DMS153 treated with DMSO at 0.1 percent for 48 hours (cell line): Measurements from ENCODE around the gene DBNL.

ENCODE experiments used
- DNase-seq: peaks from one replicate; lab custom pipeline; 2025; ENCODE audit not compliant: unreplicated experiment; lab: John Stamatoyannopoulos, UW

DBNL gene

DNA sequence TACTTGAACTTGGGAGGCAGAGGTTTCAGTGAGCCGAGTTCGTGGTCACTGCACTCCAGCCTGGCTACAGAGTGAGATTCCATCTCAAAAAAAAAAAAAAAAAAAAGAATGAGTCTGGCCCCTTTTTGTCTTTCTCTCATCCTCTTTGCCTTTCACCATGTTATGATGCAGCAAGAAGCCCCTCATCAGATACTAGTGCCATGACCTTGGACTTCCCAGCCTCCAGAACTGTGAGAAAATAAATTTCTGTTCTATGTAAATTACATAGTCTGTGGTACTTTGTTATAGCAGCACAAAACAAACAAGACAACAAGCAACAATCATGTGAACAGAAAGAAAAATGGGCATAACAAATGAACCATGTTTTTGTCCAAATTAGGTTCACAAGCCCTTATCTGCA lies 2.3 kb upstream of the DBNL start:
- DNase-seq, result no peak

DNA sequence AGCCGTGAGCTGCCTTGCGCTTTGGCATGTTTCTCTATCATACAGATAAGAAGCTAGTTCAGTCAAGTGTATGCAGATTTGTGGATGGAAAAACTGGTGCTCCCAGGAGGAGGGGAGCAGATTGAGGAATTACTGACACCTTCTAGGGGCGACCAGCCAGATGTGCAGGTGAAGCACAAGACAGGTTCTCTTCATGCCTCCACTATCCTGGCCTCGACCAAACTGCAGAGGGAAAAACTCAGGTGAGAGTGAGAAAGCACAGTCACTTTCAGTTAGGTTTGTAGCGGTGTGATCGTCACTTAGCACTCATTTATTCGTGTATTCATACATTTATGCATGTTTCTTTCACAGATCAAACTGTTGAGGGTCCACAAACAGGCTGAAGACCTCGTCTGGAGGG lies 600 bp upstream of the DBNL start:
- no peak for DNase-seq

- DNase-seq, result no peak
Observed at GRCh38 chr7:44045226-44046014, 918 bp downstream of the DBNL start.

- DNase-seq, result no peak
Observed at GRCh38 chr7:44046321-44047061, 2.0 kb downstream of the DBNL start.

GRCh38 chr7:44048031-44048795 lies 3.7 kb downstream of the DBNL start:
- no peak for DNase-seq

- DNase-seq, result no peak
Observed at GRCh38 chr7:44050121-44050914, 5.8 kb downstream of the DBNL start.

DNA sequence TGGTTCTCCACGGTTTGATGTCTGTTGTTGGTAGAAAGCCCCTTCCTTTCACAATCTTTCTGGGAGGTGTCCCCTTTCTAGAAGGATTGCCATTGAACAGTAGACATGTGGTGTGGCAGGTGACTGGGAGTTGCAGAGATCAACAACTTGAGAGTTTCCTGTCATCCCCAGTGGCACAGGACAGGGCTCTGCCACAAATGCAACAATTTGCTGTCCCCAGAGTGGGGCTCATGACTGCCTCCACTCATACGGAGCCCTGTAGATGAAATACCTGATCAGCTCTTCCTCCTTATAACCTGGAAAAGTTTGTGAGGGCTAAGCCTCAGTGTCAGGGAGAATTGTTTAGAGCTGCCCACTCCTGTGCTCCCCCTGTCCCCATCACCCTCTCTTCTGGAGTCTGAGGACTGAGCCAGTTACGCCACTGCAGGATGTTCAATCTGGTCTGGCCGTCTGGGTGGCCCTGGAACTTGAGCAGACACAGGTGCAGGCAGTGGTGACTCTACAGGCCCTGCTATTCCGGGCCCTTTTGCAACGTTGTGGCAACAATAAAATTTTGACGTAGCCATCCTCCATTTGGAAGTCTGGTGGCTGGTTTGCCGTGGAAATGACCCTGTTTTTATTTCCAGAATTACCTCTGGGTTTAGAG lies 6.5 kb downstream of the DBNL start:
- no peak for DNase-seq

- no peak for DNase-seq
Observed at GRCh38 chr7:44051611-44052220, 7.2 kb downstream of the DBNL start.

- no peak for DNase-seq
Observed at GRCh38 chr7:44052771-44053365, 8.4 kb downstream of the DBNL start.

DNA sequence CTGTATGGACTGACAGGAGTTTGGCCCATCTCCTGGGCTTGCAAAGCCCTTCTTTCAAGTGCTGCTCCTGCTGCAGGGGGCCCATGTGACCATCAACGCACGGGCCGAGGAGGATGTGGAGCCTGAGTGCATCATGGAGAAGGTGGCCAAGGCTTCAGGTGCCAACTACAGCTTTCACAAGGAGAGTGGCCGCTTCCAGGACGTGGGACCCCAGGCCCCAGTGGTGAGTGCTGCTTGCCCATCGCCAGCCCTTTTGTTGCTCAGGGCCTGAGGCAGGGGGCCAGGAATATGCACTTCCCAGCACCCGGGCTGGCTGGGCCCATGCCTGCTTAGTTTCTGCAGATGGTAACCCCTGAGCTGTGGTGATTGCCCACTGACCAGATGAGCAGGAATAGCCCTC lies 12.2 kb downstream of the DBNL start:
- no peak for DNase-seq

GRCh38 chr7:44057181-44057848 lies 12.8 kb downstream of the DBNL start:
- DNase-seq, result no peak

DNA sequence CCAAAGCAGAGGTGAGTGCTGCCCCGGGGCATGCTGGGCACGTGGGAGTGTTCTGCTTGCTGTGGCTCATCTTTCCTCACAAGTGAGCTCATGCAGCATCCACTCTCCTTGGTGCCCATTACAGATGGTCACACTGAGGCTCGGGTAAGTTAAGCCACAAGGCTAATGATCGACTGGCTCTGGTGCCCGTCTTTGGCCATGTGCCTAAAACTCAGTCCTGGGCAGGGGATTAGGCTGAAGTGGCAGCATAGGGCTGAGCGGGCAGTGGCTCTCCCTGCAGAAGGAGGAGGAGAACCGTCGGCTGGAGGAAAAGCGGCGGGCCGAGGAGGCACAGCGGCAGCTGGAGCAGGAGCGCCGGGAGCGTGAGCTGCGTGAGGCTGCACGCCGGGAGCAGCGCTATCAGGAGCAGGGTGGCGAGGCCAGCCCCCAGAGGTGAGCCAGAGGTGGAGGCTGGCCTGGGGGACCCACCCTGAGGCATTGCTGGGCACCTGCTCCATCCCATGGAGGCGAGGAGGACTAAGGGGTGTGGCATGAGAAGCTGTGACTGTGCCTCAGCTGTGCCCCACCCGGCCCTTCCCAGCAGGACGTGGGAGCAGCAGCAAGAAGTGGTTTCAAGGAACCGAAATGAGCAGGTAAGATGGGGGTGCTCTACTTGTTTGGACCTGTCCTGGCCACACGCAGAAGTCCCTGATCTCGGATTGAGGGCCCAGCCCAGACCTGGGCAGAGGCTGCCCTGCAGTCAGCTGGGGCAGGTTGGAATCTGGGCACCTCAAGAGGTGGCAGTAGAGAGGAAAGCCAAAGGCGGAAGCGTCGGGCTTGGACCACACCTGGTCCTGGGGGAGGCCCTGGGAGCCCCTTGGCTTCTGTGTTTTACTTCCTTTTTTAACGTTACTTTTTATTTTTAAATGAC lies 13.6 kb downstream of the DBNL start:
- DNase-seq, result no peak

GRCh38 chr7:44058759-44059218 lies 14.3 kb downstream of the DBNL start:
- no peak for DNase-seq

DNA sequence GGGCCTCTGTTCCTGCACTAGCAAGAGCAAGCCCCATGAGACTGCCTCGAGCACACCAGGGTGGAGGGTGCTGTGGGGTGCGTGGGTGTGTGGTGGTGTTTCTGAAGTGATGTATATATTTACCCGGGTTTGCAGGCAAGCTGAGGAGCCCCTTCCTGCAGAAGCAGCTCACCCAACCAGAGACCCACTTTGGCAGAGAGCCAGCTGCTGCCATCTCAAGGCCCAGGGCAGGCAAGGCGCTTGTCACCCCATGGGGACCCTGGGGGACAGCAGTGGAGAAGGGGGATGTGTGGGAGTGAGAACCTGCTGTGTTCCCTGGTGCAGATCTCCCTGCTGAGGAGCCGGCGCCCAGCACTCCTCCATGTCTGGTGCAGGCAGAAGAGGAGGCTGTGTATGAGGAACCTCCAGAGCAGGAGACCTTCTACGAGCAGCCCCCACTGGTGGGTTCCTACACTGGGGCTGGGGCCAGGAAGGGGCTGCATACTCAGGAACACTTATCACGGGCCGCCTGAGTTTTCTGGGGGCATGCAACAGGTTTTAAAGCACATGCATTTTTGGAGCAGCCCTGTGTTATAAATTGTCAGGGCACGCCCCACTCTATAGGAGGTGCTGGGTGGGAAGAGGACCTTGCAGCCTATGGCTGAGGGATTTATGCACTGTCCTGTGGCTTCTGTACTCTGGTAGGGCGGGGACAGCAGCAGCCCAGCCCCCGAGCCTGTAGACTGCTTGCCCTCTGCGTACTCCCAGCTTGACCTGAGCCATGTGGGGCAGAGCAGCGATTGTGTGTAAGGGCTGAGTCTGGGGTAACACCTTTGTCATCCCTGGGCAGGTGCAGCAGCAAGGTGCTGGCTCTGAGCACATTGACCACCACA lies 15.0 kb downstream of the DBNL start:
- DNase-seq, result no peak

DNA sequence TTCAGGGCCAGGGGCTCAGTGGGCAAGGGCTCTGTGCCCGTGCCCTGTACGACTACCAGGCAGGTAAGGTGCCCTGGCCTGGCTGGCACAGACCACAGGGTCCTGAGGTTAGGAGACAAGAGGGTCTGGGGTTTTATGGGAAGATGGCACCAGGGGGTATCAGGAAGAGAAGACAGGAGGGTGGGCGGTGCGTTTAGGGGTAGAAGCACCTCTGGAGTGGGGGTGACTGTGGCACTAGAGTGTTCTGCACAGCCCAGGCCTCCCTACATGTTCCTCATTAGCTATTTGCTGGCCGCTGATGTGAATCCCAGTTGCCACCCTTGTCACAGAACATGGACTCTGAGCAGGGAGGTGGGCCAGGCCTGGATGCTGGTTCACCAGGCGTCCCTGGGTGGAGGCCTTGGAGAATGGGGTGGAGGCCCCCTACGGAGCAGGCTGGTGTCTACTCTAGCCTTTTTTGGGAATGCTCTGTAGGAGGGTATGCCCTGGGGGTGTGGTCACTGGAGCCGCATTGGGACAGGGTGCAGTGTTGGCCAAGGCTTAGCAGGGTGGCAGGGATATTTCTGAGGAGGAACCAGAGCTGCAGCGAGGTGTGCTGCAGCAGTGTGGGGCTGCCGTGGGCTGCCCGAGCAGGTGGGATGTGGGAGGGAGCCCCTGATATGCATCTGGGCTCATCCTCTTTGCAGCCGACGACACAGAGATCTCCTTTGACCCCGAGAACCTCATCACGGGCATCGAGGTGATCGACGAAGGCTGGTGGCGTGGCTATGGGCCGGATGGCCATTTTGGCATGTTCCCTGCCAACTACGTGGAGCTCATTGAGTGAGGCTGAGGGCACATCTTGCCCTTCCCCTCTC lies 15.8 kb downstream of the DBNL start:
- no peak for DNase-seq
